Hepatocyte (in vitro differentiated cells): ENCODE data around the gene ST6GALNAC4.

ENCODE experiments used
- CTCF ChIP-seq: fragments of 200-600 bp; sonication (generic); IDR thresholded peaks from 2 replicates; pipeline ENCODE4 v1.5.1; 2016; ENCODE audit warnings: antibody characterized with exemption, mild to moderate bottlenecking; ENCODE audit not compliant: poor library complexity
- EZH2 ChIP-seq: fragments of 200-600 bp; sonication (generic); IDR thresholded peaks from 2 replicates; pipeline ENCODE4 v1.6.1; 2016; ENCODE audit warnings: antibody characterized with exemption, mild to moderate bottlenecking, borderline replicate concordance

GRCh38 chr9:127936347-127936852, 19.6 kb upstream of the ST6GALNAC4 start:
- TF ChIP-seq CTCF (no peak), EZH2 (no peak)
